Activated T-helper 1 cell treated with anti-CD3 and anti-CD28 coated beads, Interleukin-12 subunit alpha, Interleukin-12 subunit beta, Interleukin-2, Interleukin-4 antibody, amounts not matched to agents 30 ng/mL and 10 ng/mL and 1 ng/mL, durations not matched to agents 14 hours and 24 hours and 36 hours (primary cell): ENCODE measurements around the gene CASP6. TPM values are rescaled to one million over a fixed set of nuclear protein-coding genes. Genes with fewer than 3 reads are reported as not detected.
A peak's percentile ranks its signal among the peaks of the same experiment; 100 is the strongest.

ENCODE experiments used
- DNase-seq: peaks from one replicate; pipeline ENCODE4 v3.0.0; 2021; ENCODE audit warnings: low spot score
- H3K27ac Mint-ChIP-seq: one replicate; pipeline ENCODE4 v1.8.0; 2021; ENCODE audit warnings: mild to moderate bottlenecking, mixed read lengths
- H3K27me3 Mint-ChIP-seq: one replicate; pipeline ENCODE4 v1.8.0; 2022; ENCODE audit warnings: mild to moderate bottlenecking, moderate library complexity, mixed read lengths; ENCODE audit not compliant: insufficient read depth
- H3K36me3 Mint-ChIP-seq: one replicate; pipeline ENCODE4 v1.8.0; 2021; ENCODE audit warnings: low read depth, mixed read lengths
- H3K4me1 Mint-ChIP-seq: one replicate; pipeline ENCODE4 v1.8.0; 2021; ENCODE audit warnings: low read depth, mixed read lengths
- H3K4me3 Mint-ChIP-seq: one replicate; pipeline ENCODE4 v1.8.0; 2021; ENCODE audit warnings: mild to moderate bottlenecking, moderate library complexity, mixed read lengths
- H3K9me3 Mint-ChIP-seq: one replicate; pipeline ENCODE4 v1.8.0; 2021; ENCODE audit warnings: mixed read lengths
- intact Hi-C: fragments of 100-400 bp; cut with micrococcal nuclease; formaldehyde crosslinking; loops from one replicate; pipeline ENCODE4 v1.15.1; 2024
- total RNA-seq: library from RNA; stranded (reverse); gene quantifications from 2 replicates; pipeline ENCODE4 v1.2.3, GENCODE V29; 2022

Gene CASP6
- total RNA-seq, 1 donor from 2014 or later, result 29.5 TPM

DNA sequence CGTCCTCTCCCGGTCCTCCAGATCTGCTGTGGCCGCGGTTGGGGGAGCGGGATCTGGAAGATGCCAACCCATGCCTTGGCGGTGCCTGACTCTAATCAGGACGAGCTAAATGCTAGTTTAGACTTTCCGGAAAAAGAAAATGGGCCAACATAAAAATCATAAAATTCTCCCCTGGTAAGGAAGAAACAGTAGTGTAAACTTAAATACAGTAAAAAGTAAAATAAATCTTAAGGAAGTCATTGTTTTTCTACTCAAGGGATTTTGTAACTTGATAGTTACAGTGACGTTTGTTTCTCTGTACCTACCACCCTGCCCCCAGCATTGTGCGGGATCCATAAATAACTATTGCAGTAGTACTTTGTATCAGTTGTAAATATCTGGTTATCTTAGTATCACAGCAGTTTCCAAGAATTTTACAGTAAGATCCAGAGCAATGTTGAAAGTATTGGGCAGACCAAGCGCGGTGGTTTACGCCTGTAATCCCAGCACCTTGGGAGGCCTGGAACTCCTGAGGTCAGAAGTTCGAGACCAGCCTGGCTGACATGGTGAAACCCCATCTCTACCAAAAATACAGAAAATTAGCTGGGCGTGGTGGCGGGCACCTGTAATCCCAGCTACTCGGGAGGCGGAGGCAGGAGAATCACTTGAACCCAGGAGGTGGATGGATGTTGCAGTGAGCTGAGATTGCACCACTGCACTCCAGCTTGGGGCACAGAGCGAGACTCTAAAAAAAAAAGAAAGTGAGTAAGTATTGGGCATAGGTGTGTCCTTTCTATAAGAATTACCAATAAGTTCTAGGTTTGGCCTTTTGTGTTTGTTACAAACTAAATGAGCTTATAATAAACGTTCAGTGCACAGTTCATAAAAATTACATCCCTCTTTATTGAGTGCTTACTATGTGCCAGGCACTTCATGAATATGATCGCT is 27.6 kb upstream of the CASP6 start:
- Mint-ChIP-seq H3K27me3 (peaks cover 2% of the 10 kb centered on the region), H3K9me3 (no peaks in the 10 kb centered on the region), H3K4me3 (peak overlapping the region; percentile 81), H3K27ac (peak overlapping the region; percentile 62), H3K4me1 (peaks cover 19% of the 10 kb centered on the region), H3K36me3 (peaks cover 8% of the 10 kb centered on the region)
- intact Hi-C loops, result loop anchor here (1.0 kb wide), 2 partner anchors 23 to 84 kb away; partner anchors contain the start of gene GAR1
- no peak for DNase-seq

DNA sequence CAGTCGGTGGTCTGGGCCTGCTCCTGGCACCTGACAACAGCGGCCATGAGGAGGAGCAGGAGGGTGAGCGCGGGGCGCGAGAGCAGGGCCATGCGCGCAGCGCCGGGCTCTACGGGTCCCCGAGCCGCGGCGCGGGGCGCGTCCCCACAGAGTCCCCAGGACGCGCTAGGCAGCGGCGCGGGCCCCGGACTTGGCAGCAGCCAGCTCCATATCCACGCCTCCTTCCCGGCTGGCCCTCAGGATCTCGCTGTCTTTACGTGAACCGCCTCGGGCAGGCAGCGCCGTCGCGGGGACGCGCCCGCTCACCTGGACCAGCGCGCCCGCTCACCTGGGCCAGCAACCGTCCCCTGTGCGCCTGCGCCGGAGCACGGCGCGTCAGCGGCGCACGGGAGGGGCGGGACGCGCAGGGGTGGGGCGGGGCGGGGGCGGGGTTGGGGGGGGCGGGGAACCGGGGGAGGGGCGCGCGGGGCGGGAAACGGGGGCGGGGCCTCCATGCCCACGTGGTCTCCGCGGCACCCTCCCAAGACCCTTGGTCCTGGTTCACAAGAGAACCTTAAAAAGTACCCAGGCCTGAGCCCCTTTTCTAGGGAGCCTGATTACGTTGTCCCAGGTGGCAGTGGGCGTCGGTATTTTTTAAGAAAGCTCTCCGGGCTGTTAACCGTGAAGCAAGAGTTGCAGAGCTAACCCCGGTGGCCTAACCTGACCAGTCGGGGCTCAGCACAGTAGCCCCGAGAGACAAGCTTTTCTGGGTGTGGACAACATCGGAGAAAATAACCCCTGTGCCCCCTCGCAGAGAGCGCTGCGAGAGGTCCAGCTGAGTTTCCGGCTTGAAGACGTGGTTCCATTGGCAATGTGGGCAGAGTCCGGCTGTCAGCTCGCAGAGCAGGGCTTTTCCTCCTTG is 26.7 kb upstream of the CASP6 start, which contains the start of gene PLA2G12A:
Gene PLA2G12A (minus strand): TSS at position 353 of the 901 bp plus-strand sequence. CDS start 261 bp downstream, at position 92.
- peak; percentile 68 for DNase-seq
- H3K27me3 Mint-ChIP-seq, result peaks cover 2% of the 10 kb centered on the region
- H3K36me3 Mint-ChIP-seq, result peaks cover 8% of the 10 kb centered on the region
- H3K4me3 Mint-ChIP-seq, result peak within 1 kb of the TSS; percentile 84
- intact Hi-C loops, result loop anchor here (1.0 kb wide), 5 partner anchors 24 to 297 kb away; partner anchors contain the start of genes CASP6, GAR1, MCUB and SEC24B
- peaks cover 19% of the 10 kb centered on the region for H3K4me1 Mint-ChIP-seq
- H3K9me3 Mint-ChIP-seq, result no peaks in the 10 kb centered on the region
- peak within 1 kb of the TSS; percentile 62 for H3K27ac Mint-ChIP-seq

DNA sequence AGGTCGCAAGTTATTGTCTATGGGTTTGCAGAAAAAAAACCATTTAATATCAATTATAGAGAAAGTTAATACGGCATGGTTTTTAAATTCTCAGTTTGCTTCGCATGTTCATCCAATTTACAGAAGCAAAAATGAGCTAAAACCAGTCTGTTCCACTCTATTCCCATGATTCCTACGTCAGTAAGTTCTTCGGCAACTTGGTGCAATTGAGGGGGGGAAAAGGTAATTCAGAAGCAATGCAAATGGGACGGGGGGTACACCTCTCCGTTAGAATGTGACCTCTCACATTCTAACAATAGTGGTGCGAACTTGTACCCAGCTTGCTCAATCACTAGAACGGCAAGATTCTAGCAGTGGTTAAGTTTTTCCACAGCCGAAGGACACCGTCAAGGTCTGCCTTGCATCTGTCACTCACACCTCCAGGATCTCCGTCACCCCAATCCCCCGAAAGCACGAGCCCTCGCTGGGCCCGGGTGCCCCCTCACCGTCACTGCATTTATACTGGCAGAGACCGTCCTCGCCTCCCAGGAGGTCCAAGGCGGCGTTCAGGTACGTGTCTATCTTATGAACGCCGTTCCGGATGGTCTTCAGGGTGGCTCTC is 26.0 kb upstream of the CASP6 start:
- DNase-seq, result no peak
- no peaks in the 10 kb centered on the region for H3K9me3 Mint-ChIP-seq
- peaks cover under 1% of the 10 kb centered on the region for H3K27me3 Mint-ChIP-seq
- peaks cover 11% of the 10 kb centered on the region for H3K36me3 Mint-ChIP-seq
- peak overlapping the region; percentile 84 for H3K4me3 Mint-ChIP-seq
- H3K4me1 Mint-ChIP-seq, result peaks cover 19% of the 10 kb centered on the region
- peak overlapping the region; percentile 10 for H3K27ac Mint-ChIP-seq
- intact Hi-C loops, result loop anchor here (1.0 kb wide), 3 partner anchors 26 to 296 kb away; partner anchors contain the start of genes CASP6, MCUB and SEC24B

GRCh38 chr4:109728385-109728784 is 25.1 kb upstream of the CASP6 start:
- Mint-ChIP-seq H3K27me3 (no peaks in the 10 kb centered on the region), H3K4me1 (peaks cover 19% of the 10 kb centered on the region), H3K27ac (no peak overlapping the region), H3K9me3 (no peaks in the 10 kb centered on the region), H3K36me3 (peaks cover 12% of the 10 kb centered on the region), H3K4me3 (peak overlapping the region; percentile 84)
- DNase-seq, result no peak
- intact Hi-C loops, result no loop called here

GRCh38 chr4:109723110-109723509 is 19.9 kb upstream of the CASP6 start:
- Mint-ChIP-seq H3K27me3 (no peaks in the 10 kb centered on the region), H3K36me3 (peaks cover 19% of the 10 kb centered on the region), H3K4me3 (no peak overlapping the region), H3K4me1 (peaks cover 5% of the 10 kb centered on the region), H3K27ac (no peak overlapping the region), H3K9me3 (no peaks in the 10 kb centered on the region)
- DNase-seq, result no peak
- intact Hi-C loops, result no loop called here

DNA sequence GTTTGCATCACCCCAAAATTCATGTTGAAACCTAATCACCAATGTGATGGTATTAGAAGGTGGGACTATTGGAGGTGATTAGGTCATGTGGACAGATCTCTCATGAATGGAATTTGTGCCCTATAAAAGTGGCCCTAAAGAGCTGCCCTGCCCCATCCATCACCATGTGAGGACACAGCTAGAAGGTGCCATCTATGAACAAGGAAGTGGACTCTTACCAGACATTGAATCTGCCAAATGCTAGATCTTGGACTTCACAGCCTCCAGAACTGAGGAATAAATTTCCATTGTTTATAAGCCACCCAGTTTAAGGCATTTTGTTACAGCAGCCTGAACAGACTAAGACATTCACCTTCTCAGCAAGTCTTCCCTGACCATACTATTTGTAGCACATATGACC is 19.1 kb upstream of the CASP6 start:
- intact Hi-C loops, result no loop called here
- no peak overlapping the region for H3K4me3 Mint-ChIP-seq

GRCh38 chr4:109721033-109721432 is 17.8 kb upstream of the CASP6 start:
- H3K27ac Mint-ChIP-seq, result no peak overlapping the region
- H3K4me3 Mint-ChIP-seq, result no peak overlapping the region
- no peaks in the 10 kb centered on the region for H3K9me3 Mint-ChIP-seq
- no peaks in the 10 kb centered on the region for H3K4me1 Mint-ChIP-seq
- H3K36me3 Mint-ChIP-seq, result peaks cover 19% of the 10 kb centered on the region
- intact Hi-C loops, result no loop called here
- no peak for DNase-seq
- H3K27me3 Mint-ChIP-seq, result no peaks in the 10 kb centered on the region

More for the DNA sequence above, 19.1 kb upstream of the CASP6 start:
- Mint-ChIP-seq H3K9me3 (no peaks in the 10 kb centered on the region), H3K27ac (no peak overlapping the region), H3K27me3 (no peaks in the 10 kb centered on the region), H3K4me1 (no peaks in the 10 kb centered on the region), H3K36me3 (peaks cover 15% of the 10 kb centered on the region)
- no peak for DNase-seq

DNA sequence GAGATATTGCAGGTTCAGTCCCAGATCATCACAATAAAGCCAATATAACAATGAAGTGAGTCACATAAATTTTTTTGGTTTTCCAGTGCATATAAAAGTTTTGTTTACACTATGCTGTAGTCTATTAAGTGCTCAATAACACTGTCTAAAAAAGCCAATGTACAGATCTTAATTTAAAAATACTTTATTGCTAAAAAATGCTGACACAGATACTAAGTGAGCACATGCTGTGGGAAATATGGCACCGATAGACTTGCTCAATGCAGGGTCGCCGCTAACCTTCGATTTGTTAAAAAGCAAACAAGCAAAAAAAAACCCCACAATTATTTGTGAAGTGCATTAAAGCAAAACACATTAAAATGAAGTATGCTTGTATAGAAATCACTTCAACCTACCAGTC is 16.4 kb upstream of the CASP6 start:
- no peak overlapping the region for H3K27ac Mint-ChIP-seq
- intact Hi-C loops, result no loop called here
- peaks cover 17% of the 10 kb centered on the region for H3K36me3 Mint-ChIP-seq
- no peaks in the 10 kb centered on the region for H3K4me1 Mint-ChIP-seq
- no peak overlapping the region for H3K4me3 Mint-ChIP-seq
- H3K27me3 Mint-ChIP-seq, result no peaks in the 10 kb centered on the region
- H3K9me3 Mint-ChIP-seq, result no peaks in the 10 kb centered on the region
- DNase-seq, result no peak

- H3K4me1 Mint-ChIP-seq, result no peaks in the 10 kb centered on the region
Measured at GRCh38 chr4:109718759-109719158, 15.5 kb upstream of the CASP6 start.

GRCh38 chr4:109713500-109713899 is 10.3 kb upstream of the CASP6 start:
- Mint-ChIP-seq H3K9me3 (no peaks in the 10 kb centered on the region), H3K27ac (no peak overlapping the region), H3K36me3 (peaks cover 11% of the 10 kb centered on the region)

More at GRCh38 chr4:109718759-109719158, 15.5 kb upstream of the CASP6 start:
- no peaks in the 10 kb centered on the region for H3K27me3 Mint-ChIP-seq
- no peak for DNase-seq
- H3K4me3 Mint-ChIP-seq, result no peak overlapping the region
- H3K36me3 Mint-ChIP-seq, result peaks cover 18% of the 10 kb centered on the region
- H3K27ac Mint-ChIP-seq, result no peak overlapping the region
- no peaks in the 10 kb centered on the region for H3K9me3 Mint-ChIP-seq
- intact Hi-C loops, result no loop called here

DNA sequence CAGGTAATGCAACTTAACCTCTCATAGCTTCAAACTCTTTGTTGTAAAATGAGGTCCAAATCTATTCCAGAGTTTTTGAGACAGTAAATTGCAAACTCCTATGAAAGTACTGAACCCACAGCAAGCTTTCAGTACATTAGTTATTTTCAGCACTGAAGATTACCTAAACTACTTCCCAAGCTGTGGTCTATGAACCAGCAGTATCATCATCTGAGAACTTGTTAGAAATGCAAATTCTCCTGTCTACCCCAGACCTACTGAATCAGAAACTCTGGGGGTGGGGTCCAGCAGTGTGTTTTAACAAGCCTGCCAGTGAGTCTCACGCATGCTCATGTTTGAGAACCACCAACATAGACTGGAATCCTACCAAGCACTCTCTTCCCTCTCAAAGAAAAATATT is 5.7 kb upstream of the CASP6 start:
- DNase-seq, result no peak
- peaks cover 4% of the 10 kb centered on the region for H3K4me1 Mint-ChIP-seq
- intact Hi-C loops, result no loop called here
- H3K4me3 Mint-ChIP-seq, result no peak overlapping the region
- H3K27me3 Mint-ChIP-seq, result no peaks in the 10 kb centered on the region
- no peaks in the 10 kb centered on the region for H3K9me3 Mint-ChIP-seq
- peaks cover 5% of the 10 kb centered on the region for H3K36me3 Mint-ChIP-seq
- no peak overlapping the region for H3K27ac Mint-ChIP-seq

More at GRCh38 chr4:109713500-109713899, 10.3 kb upstream of the CASP6 start:
- no peaks in the 10 kb centered on the region for H3K27me3 Mint-ChIP-seq
- no peak overlapping the region for H3K4me3 Mint-ChIP-seq
- no peak for DNase-seq
- no peaks in the 10 kb centered on the region for H3K4me1 Mint-ChIP-seq
- intact Hi-C loops, result no loop called here

DNA sequence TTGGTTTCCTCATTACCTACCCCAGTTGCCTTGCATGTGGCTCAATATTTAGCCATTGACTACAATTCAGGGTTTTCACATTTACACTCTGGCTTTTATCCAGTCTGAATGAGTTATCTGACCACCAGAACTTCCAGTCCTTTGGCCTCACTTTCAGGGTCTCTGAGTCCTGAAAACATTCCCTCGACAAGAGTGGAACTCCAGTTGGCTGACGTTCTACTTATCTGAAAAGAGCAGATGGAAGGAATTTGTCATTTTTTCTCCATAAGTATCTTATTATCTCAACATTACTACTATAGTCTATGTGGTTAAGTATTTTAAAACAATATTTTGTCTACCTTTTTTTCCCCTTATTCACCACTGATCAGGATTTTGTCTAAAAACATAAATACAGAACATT is 5.2 kb upstream of the CASP6 start:
- H3K27ac Mint-ChIP-seq, result no peak overlapping the region
- no peaks in the 10 kb centered on the region for H3K27me3 Mint-ChIP-seq
- peaks cover 9% of the 10 kb centered on the region for H3K4me1 Mint-ChIP-seq
- DNase-seq, result no peak
- intact Hi-C loops, result no loop called here
- H3K9me3 Mint-ChIP-seq, result no peaks in the 10 kb centered on the region
- peaks cover 5% of the 10 kb centered on the region for H3K36me3 Mint-ChIP-seq
- H3K4me3 Mint-ChIP-seq, result no peak overlapping the region
